Central memory CD4-positive, alpha-beta T cell (primary cell): ENCODE results near the gene SAG.
"Not testable (repeated sequence)": the region's sequence is repeated elsewhere in the genome, so short reads cannot be mapped to it uniquely, and the experiment has no call there.

Source experiments
- DNase-seq: peaks from one replicate; pipeline ENCODE4 v3.0.0; 2022

Gene SAG

GRCh38 chr2:233358335-233358734, 50.7 kb downstream of the SAG start:
- DNase-seq, result no peak

GRCh38 chr2:233358947-233359346, 51.3 kb downstream of the SAG start:
- no peak for DNase-seq

- DNase-seq, result no peak
Observed at GRCh38 chr2:233359823-233360222, 52.2 kb downstream of the SAG start.

- no peak for DNase-seq
Observed at GRCh38 chr2:233360771-233361176, 53.2 kb downstream of the SAG start.

- DNase-seq, result no peak
Observed at GRCh38 chr2:233361297-233361696, 53.7 kb downstream of the SAG start.

GRCh38 chr2:233362742-233363141, 55.1 kb downstream of the SAG start:
- DNase-seq, result no peak

GRCh38 chr2:233363744-233364235, 56.2 kb downstream of the SAG start:
- no peak for DNase-seq

GRCh38 chr2:233365861-233366520, 58.4 kb downstream of the SAG start:
- no peak for DNase-seq

GRCh38 chr2:233367586-233367985, 60.0 kb downstream of the SAG start:
- DNase-seq, result no peak

GRCh38 chr2:233368756-233369155, 61.1 kb downstream of the SAG start:
- no peak for DNase-seq

GRCh38 chr2:233369462-233369861, 61.8 kb downstream of the SAG start:
- DNase-seq, result no peak

GRCh38 chr2:233369897-233370685, 62.5 kb downstream of the SAG start:
- DNase-seq, result no peak

- no peak for DNase-seq
Observed at GRCh38 chr2:233371641-233372040, 64.0 kb downstream of the SAG start.

- DNase-seq, result no peak
Observed at GRCh38 chr2:233372855-233373254, 65.2 kb downstream of the SAG start.

- no peak for DNase-seq
Observed at GRCh38 chr2:233373316-233373715, 65.7 kb downstream of the SAG start.

GRCh38 chr2:233374776-233375175, 67.2 kb downstream of the SAG start:
- DNase-seq, result not testable (repeated sequence)

GRCh38 chr2:233375490-233376314, 68.1 kb downstream of the SAG start:
- no peak for DNase-seq

- no peak for DNase-seq
Observed at GRCh38 chr2:233379034-233379433, 71.4 kb downstream of the SAG start.

GRCh38 chr2:233379441-233379840, 71.8 kb downstream of the SAG start:
- no peak for DNase-seq

- no peak for DNase-seq
Observed at GRCh38 chr2:233380132-233380895, 72.7 kb downstream of the SAG start.

- DNase-seq, result no peak
Observed at GRCh38 chr2:233380995-233381637, 73.5 kb downstream of the SAG start.

- DNase-seq, result no peak
Observed at GRCh38 chr2:233381638-233381995, 74.0 kb downstream of the SAG start.
